Smooth muscle cell of the brain vasculature (primary cell): ENCODE data around the gene ZNF580.

Experiments
- DNase-seq: peaks from one replicate; pipeline ENCODE4 v3.0.0-alpha.2; 2012; ENCODE audit warnings: low read depth, low spot score

ZNF580 gene

DNA sequence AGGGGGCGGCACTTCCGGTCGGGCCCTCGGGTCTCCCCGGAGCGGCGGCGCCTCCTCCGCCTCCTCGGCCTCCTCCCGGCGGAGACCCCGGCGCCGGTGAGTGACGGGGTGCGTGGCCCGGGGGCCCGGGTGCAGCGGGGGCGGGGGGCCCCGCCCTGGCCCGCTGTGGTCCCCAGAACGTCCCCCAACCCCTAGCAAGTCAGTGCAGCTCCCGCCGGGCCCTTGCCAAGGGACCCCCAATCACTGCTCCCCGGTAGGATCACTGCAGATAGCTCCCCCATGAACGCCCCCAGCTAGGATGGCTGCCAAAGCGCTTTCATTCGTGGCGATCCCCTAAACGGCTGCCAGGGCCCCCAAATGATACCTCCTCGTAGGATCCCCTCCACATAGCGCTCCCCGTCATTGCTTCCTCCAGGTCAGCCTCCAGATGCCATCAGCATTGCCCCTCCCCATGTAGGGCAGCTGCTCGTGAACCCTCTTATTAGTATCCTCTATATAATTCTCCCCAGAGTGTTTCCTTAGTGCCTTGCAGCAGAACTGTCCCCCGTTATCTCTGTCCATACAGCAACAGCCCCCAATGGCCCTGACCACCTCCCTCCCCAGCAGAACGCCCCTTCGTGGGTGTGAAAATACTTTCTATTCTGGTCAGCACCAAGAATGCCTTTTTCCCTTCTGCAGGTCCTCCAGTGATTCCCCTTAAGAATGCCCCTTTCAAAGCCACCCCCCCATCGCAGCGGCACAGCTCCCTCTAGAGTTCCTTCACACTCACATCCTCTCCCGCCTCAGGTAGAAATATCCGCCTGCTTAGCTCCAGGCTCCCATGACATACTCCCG, 34.9 kb upstream of the ZNF580 start, which contains the start of gene ZNF865:
Gene ZNF865, plus strand, starts transcription at position 11 of the 834 bp plus-strand sequence. CDS start 7,972 bp downstream, outside the sequence.
- DNase-seq: peak; percentile 67

GRCh38 chr19:55606471-55606787, 34.4 kb upstream of the ZNF580 start:
- no peak for DNase-seq

DNA sequence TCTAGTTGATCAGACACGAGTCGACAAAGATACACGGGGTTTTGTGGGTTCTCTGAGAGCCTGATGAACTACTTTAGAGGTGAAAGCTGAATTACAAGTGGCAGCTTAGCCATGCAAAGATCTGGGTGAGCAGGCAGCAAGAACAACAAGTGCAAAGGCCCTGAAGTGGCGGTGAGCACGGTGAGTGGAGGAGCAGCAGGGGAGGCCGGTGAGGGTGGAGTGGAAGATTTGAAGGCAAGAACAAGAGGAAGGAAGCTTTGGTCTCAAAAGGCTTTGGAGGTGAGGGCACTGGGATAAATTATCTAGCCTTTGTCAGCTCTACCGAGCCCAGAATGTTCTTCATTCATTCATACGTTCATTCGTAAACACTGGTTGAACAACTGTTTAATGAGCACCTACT, 34.0 kb upstream of the ZNF580 start:
- no peak for DNase-seq

- no peak for DNase-seq
Measured at GRCh38 chr19:55609326-55609725, 31.5 kb upstream of the ZNF580 start.

- no peak for DNase-seq
Measured at GRCh38 chr19:55611300-55611982, 29.4 kb upstream of the ZNF580 start.

- DNase-seq: no peak
Measured at GRCh38 chr19:55611983-55612645, 28.7 kb upstream of the ZNF580 start.

- DNase-seq: no peak
Measured at GRCh38 chr19:55613396-55613795, 27.4 kb upstream of the ZNF580 start.

GRCh38 chr19:55613930-55614710, 26.7 kb upstream of the ZNF580 start:
- DNase-seq: no peak

- no peak for DNase-seq
Measured at GRCh38 chr19:55614711-55615542, 25.9 kb upstream of the ZNF580 start.

DNA sequence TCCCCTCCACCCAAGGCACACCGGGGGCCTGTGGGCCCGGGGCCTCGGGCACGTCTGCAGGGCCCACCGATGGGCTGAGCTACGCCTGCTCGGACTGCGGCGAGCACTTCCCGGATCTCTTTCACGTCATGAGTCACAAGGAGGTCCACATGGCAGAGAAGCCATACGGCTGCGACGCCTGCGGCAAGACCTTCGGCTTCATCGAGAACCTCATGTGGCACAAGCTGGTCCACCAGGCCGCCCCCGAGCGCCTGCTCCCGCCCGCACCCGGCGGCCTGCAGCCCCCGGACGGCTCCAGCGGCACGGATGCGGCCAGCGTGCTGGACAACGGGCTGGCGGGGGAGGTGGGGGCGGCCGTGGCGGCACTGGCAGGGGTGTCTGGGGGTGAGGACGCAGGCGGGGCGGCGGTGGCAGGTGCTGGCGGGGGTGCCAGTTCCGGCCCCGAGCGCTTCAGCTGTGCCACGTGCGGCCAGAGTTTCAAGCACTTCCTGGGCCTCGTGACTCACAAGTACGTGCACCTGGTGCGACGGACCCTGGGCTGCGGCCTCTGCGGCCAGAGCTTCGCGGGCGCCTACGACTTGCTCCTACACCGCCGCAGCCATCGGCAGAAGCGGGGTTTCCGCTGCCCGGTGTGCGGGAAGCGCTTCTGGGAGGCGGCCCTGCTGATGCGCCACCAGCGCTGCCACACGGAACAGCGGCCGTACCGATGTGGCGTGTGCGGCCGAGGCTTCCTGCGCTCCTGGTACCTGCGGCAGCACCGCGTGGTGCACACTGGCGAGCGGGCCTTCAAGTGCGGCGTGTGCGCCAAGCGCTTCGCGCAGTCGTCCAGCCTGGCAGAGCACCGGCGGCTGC, 25.0 kb upstream of the ZNF580 start:
- DNase-seq: no peak

- no peak for DNase-seq
Measured at GRCh38 chr19:55616395-55616875, 24.4 kb upstream of the ZNF580 start.

- no peak for DNase-seq
Measured at GRCh38 chr19:55617426-55617825, 23.4 kb upstream of the ZNF580 start.

DNA sequence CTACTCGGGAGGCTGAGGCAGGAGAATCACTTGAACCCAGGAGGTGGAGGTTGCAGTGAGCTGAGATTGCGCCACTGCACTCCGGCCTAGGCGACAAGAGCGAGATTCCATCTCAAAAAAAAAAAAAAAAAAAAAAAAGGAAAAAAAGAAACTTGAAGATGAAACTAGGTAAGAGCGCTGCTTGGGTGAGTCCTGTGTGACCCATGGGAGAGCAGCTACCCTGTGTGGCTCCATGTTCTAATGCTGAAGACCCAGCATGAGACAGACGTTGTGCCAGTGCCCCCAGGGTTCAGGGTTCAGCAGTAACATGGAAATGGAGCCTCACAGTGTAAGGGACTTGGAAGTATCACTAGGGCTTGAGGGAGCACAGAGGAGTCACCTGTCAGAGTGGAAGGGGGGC, 22.4 kb upstream of the ZNF580 start:
- DNase-seq: no peak

DNA sequence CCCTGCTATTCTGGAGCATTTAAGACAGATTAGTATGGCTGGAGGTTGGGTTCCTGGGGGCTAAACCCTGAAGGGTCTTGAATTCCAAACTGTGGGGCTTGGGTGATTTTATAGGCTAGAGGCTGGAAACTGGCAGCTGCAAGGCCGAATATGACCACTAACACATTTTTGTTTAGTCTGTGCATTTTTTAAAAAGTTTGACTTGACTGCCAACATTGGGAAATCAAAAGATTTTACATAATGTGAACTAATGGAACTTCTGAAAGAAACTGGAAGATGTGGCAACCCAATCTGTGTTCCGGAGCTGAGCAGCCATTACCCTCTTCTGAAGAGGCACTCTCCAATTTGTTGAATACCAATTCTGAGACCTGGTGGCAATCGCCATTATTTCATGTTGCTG, 21.5 kb upstream of the ZNF580 start:
- no peak for DNase-seq

DNA sequence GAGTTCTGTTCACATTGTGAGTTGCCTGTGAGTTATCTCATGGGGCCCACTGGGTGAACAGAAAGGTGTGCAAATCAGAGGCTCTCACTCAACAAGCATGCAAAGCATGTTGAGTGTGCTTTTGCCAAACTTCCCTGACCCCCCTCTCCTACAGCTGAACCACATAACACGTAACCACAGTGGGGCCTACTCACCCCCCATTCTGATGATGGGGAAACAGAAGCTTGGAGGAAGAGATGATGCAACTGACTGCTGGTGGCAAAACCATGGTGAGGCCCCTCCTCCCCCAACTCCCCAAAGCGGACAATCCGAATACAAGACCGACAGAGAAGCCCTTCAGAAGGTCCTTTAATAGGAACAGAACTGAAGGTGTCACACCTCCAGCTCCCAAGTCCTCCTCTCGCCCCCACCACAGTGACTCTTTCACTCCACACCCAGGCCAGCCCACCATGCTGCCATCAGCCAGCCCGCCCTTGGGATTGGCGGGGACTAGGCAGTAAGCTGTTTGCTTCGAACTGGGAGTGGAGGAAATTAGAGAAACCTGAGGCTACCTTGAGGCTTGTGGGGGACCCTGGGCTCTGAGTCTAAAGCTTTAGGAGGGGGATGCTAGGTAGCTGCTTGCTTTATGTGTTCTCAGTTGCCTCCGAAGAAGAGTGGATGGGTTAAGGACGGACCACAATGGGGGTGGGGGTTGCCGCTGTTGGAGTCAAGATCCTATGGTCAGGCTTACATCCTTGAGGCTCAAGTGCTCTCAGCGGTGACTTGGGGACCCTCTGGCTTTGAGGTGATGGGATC, 20.2 kb upstream of the ZNF580 start:
- DNase-seq: no peak

DNA sequence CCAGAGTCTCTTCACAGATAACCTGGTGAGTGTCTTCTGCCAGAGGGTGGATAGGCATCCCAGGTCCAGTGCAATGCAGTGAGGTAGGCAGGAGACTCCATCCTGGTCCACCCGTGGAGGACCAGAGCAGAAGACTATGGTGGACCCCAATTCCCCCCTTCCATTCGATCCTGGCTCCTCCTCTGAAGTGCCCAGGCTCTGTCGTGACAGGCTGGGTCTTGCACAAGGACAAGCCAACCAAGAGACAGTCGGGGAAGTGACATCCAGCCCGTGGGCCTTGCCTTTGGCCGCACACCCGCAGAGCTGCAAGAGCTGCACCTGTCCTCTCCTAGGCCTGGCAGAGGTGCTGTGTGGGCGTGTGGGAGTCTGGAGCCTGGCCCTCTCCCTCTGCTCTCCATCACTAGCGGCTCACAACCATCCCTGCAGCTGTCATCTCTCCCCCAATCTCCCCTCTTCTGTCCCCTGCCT, 19.6 kb upstream of the ZNF580 start:
- DNase-seq: no peak

DNA sequence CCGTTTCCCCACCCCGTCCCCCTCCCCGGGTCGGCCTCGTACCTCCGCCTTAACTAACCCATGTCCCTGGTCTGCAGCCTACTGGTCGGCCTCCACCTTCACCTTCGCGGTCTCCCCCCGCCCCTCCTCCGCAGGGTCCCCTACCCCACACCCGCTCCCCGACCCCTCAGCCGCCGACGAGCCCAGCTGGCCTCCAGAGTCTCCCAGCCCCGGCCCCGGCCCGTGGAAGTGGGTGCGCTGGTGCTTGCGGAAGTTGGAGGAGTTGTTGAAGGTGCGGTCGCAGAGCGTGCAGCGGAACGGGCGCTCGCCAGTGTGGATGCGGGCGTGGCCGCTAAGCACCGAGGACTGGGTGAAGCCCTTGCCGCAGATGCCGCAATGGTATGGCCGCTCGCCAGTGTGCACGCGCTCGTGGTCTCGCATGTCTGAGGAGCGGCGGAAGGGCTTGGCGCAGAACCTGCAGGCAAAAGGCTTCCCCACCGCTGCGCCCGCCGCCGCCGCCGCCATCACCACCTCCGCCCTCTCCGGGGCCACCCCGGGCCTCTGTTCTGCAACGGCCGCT, 19.1 kb upstream of the ZNF580 start:
- no peak for DNase-seq

DNA sequence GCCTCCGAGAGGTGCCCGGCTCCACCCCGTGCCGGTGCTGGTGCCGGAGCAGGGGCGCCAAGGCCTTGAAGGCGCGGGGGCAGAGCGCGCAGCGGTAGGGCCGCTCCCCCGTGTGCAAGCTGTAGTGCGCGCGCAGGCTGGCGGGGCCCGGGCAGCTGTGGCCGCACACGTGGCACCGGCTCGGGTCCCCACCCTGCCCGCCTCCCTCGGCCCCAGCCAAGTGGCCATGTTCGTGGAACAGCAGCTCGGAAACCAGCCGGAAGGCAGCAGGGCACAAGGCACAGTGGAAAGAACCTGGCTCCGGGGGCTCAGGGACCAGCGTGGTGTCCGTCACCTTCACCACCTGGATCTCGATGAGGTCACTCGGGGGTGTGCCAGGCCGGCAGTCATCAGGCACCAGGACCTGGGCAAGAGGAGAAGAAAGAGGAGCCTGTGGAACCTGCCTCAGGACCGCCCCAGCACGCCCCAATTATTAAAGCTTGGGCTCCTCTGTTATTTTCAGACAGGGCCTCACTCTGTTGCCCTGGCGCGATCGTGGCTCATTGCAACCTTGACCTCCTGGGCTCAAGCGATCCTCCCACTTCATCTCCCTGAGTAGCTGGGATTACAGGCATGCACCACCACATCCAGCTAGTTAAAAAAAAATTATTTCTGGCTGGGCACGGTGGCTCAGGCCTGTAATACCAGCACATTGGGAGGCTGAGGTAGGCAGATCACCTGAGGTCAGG, 18.4 kb upstream of the ZNF580 start:
- DNase-seq: no peak
